Measurements from ENCODE around the gene SLC35F4.

SLC35F4 gene

DNA sequence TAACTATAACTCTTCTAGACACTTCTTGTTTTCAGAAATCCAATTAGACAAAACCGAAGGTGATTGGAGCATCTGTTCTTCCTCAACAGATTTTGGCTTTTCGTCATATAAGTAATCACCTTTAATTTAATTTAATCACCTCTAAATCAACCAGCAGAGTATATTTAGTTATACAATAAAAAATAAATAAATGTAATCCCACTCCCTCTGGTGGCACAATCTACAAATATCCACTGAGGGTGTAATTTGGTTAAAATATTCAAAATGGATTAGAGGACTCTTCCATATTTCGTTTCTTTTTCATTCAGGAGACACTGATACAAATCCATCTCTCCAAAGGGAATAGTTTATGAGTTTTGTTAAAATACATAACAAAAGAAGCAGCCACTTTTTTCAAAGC lies 18.3 kb upstream of the SLC35F4 start:
- in situ Hi-C loops (cut with MboI; ENCODE audit: low pct_unique_long_range_greater_than_20kb, low sequenced_read_pairs, unreplicated experiment) = no loop called here
- TF ChIP-seq, protein P1, sequence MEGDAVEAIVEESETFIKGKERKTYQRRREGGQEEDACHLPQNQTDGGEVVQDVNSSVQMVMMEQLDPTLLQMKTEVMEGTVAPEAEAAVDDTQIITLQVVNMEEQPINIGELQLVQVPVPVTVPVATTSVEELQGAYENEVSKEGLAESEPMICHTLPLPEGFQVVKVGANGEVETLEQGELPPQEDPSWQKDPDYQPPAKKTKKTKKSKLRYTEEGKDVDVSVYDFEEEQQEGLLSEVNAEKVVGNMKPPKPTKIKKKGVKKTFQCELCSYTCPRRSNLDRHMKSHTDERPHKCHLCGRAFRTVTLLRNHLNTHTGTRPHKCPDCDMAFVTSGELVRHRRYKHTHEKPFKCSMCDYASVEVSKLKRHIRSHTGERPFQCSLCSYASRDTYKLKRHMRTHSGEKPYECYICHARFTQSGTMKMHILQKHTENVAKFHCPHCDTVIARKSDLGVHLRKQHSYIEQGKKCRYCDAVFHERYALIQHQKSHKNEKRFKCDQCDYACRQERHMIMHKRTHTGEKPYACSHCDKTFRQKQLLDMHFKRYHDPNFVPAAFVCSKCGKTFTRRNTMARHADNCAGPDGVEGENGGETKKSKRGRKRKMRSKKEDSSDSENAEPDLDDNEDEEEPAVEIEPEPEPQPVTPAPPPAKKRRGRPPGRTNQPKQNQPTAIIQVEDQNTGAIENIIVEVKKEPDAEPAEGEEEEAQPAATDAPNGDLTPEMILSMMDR (IDR thresholded peaks at IDR 0.05; ENCODE audit: extremely low read depth, insufficient read depth, missing control alignments) = no peak
- no peak for DNase-seq (ENCODE audit: low spot score)

DNA sequence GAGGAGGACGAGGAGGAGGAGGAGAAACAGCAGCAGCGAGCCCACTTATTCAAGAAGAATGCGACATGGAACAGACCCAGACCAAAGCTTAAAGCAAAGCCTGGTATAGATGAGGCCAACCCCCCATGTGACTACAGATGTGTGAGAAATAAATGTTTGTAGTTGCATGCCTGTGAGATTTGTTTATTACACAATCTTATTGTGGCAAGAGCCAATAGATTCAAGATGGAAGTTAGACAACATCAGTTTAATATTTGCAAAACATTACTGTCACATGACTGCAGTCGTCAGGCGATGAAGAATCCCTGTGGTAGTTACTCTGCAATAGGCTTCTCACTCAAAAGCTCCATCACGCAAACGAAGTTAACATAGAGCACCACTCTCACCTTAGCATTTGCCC lies 17.2 kb upstream of the SLC35F4 start:
- in situ Hi-C loops (cut with MboI; ENCODE audit: low pct_unique_long_range_greater_than_20kb, low sequenced_read_pairs, unreplicated experiment) = no loop called here
- DNase-seq (ENCODE audit: low spot score) = no peak
- TF ChIP-seq, protein P1 (IDR thresholded peaks at IDR 0.05; ENCODE audit: extremely low read depth, insufficient read depth, missing control alignments) = no peak

DNA sequence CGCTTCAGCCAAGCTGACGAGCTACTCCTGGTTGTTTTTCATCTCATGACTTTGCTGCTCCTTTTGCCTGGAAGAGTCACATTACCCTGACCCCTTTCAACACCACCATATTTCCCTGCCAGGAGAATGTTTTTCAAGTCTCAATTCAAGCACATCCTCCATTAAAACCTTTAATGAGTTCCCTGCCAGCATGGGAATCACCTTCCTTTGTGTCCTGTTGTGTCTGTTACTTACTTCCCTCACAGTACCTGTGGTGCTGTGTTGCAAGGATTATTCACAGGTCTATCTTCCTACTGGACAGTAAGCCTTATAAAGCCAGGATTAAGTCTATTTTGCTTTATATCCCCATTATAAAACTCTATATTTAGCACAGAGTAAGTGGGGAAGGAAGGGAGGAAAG lies 13.6 kb upstream of the SLC35F4 start:
- TF ChIP-seq, protein P1 (IDR thresholded peaks at IDR 0.05; ENCODE audit: extremely low read depth, insufficient read depth, missing control alignments) = no peak
- no peak for DNase-seq (ENCODE audit: low spot score)
- in situ Hi-C loops (cut with MboI; ENCODE audit: low pct_unique_long_range_greater_than_20kb, low sequenced_read_pairs, unreplicated experiment) = no loop called here

DNA sequence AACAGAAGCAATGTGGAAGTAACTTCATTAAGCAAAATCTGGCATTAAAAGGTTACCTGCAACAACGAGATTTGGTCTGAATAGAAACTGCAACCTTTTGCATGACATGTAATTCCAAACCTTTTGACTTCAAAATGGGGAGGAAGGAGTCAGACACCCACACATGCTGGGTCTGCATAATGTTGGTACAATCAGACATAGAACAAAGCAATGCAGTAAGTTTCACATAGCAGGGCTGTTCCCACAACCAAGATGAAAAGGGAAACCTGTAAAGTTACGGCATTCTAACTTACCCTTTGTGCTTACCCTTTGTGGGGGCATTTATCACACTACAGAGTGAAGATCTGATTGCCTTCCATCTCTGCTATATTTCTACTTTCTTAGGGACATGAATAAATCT lies 10.1 kb upstream of the SLC35F4 start:
- no peak for DNase-seq (ENCODE audit: low spot score)
- TF ChIP-seq, protein P1 (IDR thresholded peaks at IDR 0.05; ENCODE audit: extremely low read depth, insufficient read depth, missing control alignments) = no peak
- in situ Hi-C loops (cut with MboI; ENCODE audit: low pct_unique_long_range_greater_than_20kb, low sequenced_read_pairs, unreplicated experiment) = no loop called here

DNA sequence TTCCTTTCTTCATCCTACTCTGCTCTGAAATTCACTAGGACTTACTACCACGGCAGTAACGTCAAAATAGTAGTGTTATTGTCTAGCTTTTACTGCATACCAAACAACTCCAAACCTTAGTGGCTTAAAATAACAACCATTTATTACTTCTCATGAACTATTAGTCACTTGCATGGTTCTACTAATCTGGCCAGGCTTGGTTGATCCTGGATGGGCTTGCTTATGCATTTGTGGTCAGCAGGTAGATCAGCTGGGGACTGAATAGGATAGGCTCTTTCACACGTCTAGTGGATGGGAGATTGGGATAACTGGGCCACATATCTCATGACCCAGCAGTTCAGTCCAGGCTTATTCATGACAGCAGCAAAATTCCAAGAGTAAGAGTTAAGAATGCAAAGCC lies 9.4 kb upstream of the SLC35F4 start:
- TF ChIP-seq, protein P1 (IDR thresholded peaks at IDR 0.05; ENCODE audit: extremely low read depth, insufficient read depth, missing control alignments) = no peak
- no peak for DNase-seq (ENCODE audit: low spot score)
- in situ Hi-C loops (cut with MboI; ENCODE audit: low pct_unique_long_range_greater_than_20kb, low sequenced_read_pairs, unreplicated experiment) = no loop called here

DNA sequence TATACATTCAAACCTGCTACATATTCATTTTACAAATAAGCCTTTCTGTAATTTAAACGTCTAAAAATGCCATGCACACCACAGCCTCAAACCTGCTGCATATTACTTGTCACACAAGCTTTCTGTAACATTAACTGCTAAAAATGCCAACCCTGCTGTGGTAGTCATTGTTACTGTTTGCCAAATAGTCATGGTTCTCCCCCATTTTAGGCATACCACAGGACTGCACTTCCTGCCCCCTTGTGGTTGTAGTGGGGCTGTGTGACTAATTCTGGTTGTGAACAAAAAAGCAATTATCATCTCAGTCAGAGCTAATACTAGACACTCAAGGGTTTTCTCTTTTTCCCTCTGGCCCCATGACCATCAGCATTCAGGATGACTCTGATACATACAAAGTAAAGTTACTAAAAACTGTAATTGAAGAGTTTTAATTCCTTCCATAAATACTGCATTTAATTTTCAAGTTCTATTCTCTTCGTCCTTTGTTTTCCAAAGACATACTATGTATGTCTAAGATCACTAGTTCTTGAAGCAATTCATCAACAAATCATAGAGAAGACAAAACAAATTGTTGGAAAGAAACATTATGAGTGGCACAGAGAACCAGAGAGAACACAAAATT lies 5.7 kb upstream of the SLC35F4 start:
- TF ChIP-seq, protein P1 (IDR thresholded peaks at IDR 0.05; ENCODE audit: extremely low read depth, insufficient read depth, missing control alignments) = peak; percentile 54
- no peak for DNase-seq (ENCODE audit: low spot score)
- in situ Hi-C loops (cut with MboI; ENCODE audit: low pct_unique_long_range_greater_than_20kb, low sequenced_read_pairs, unreplicated experiment) = no loop called here
